NB4 (cell line): ENCODE results near the gene ARL13A.
"Not testable (repeated sequence)": the region's sequence is repeated elsewhere in the genome, so short reads cannot be mapped to it uniquely, and the experiment has no call there.

ENCODE experiments used
- DNase-seq: peaks from one replicate; pipeline ENCODE4 v3.0.0; 2010; ENCODE audit warnings: low read depth
- H3K4me3 ChIP-seq: one replicate; pipeline ENCODE4 v1.5.1; 2011; ENCODE audit warnings: mild to moderate bottlenecking, low read depth, low read length, moderate library complexity
- CTCF ChIP-seq: IDR thresholded peaks from one replicate; pipeline ENCODE4 v1.5.1; 2012; ENCODE audit warnings: low read depth, low read length
- MAX ChIP-seq: IDR thresholded peaks from 2 replicates; pipeline ENCODE4 v1.6.1; 2011; ENCODE audit warnings: low read depth, low read length
- MYC ChIP-seq: IDR thresholded peaks from 2 replicates; pipeline ENCODE4 v1.6.1; 2011; ENCODE audit warnings: low read depth, low read length
- POLR2A ChIP-seq: IDR thresholded peaks from 2 replicates; pipeline ENCODE4 v1.6.1; 2011; ENCODE audit warnings: mild to moderate bottlenecking; ENCODE audit not compliant: insufficient read length; ENCODE audit errors: extremely low read depth

ARL13A gene

GRCh38 chrX:100999451-100999850 is 29.9 kb downstream of the ARL13A start:
- TF ChIP-seq CTCF (no peak), MYC (no peak), MAX (no peak), POLR2A (no peak)
- H3K4me3 ChIP-seq, result no peak overlapping the region
- no peak for DNase-seq

GRCh38 chrX:101009090-101009489 is 39.6 kb downstream of the ARL13A start:
- no peak for TF ChIP-seq MYC
- no peak for TF ChIP-seq CTCF
- no peak for TF ChIP-seq MAX
- TF ChIP-seq POLR2A, result no peak
- no peak for DNase-seq
- H3K4me3 ChIP-seq, result no peak overlapping the region

GRCh38 chrX:101012031-101012430 is 42.5 kb downstream of the ARL13A start:
- not testable (repeated sequence) for DNase-seq, H3K4me3 ChIP-seq

GRCh38 chrX:101022020-101022419 is 52.5 kb downstream of the ARL13A start:
- TF ChIP-seq MYC, result no peak
- no peak for TF ChIP-seq CTCF
- TF ChIP-seq POLR2A, result no peak
- no peak for TF ChIP-seq MAX
- no peak for DNase-seq

GRCh38 chrX:101025126-101025525 is 55.6 kb downstream of the ARL13A start:
- H3K4me3 ChIP-seq, result no peak overlapping the region
- no peak for TF ChIP-seq MAX
- no peak for TF ChIP-seq POLR2A
- TF ChIP-seq CTCF, result no peak
- no peak for TF ChIP-seq MYC
- DNase-seq, result no peak

More at GRCh38 chrX:101022020-101022419, 52.5 kb downstream of the ARL13A start:
- no peak overlapping the region for H3K4me3 ChIP-seq

GRCh38 chrX:101028562-101028961 is 59.1 kb downstream of the ARL13A start:
- no peak overlapping the region for H3K4me3 ChIP-seq
- DNase-seq, result no peak
- TF ChIP-seq POLR2A, result no peak
- TF ChIP-seq CTCF, result no peak
- no peak for TF ChIP-seq MAX
- TF ChIP-seq MYC, result no peak
